Esophagus muscularis mucosa (tissue), 3 donors: Measurements from ENCODE around the gene PJA2.

ENCODE experiments used
- CTCF ChIP-seq, 3 experiments: fragments of 200-600 bp in 2 of 3; fragments of 450-650 bp in 1 of 3; sonication (generic) in 2 of 3; IDR thresholded peaks; one replicate each; pipeline ENCODE4 v1.5.1; 2017 to 2019; ENCODE audit warnings: antibody characterized with exemption in 3 of 3, mild to moderate bottlenecking in 2 of 3, moderate library complexity in 1 of 3
- POLR2AphosphoS5 ChIP-seq, 2 donors: sonication (generic); formaldehyde crosslinking; IDR thresholded peaks; one replicate each; pipeline ENCODE4 v1.6.1; 2017; ENCODE audit warnings: antibody characterized with exemption in 2 of 2

GRCh38 chr5:109416882-109417281 lies 7.1 kb upstream of the PJA2 start:
- TF ChIP-seq POLR2AphosphoS5 (IDR thresholded peaks at IDR 0.05), result no peak
- no peak for TF ChIP-seq CTCF (IDR thresholded peaks at IDR 0.05)
